GM18520 (cell line): ENCODE results near the gene NPM1.

Source experiments
- ATAC-seq: cut with Tn5 transposase; IDR thresholded peaks from one replicate; pipeline ENCODE4 v1.9.1; 2021; ENCODE audit not compliant: unreplicated experiment

NPM1 gene

DNA sequence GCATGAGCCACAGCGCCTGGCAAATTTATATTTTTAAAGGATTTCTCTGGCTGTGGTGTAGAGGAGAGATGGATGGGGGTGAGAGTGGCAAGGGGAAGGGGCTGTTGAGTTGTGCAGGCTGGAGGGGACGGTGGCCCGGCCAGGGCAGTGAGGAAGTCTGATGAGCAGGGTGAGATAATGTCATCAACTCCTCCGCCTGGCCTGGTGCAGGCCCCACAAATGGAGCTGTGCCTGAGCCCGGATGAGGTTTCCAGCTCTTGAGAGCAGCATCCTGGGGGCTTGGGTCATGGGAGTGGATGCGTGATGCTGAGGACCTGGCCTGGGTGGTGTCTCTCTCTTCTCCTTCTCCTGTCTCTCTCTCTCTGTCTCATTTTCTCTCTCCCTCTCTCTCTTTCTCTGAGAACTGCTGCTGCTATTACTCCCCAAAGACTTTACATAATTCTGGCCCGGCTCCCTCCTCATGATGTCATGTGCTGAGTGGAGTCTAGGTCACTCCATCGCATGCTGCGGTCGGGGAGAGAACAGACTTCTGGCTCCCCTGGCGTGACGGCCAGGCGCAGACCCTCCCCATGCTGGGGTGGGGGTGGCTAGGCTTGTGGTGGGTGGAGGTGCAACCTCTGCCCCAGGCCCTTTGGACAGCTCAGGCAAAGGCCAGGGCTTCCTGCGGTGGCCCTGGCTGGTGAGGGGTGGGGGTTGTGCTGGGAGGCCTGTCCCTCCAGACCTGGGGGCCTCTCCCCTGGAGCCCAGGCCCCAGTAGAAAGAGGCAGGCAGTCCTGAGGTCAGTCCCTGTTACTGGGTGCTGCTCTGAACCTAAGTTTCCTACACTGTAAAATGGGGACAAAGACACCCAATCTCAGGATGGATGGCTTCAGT lies 58.2 kb downstream of the NPM1 start:
- no peak for ATAC-seq

DNA sequence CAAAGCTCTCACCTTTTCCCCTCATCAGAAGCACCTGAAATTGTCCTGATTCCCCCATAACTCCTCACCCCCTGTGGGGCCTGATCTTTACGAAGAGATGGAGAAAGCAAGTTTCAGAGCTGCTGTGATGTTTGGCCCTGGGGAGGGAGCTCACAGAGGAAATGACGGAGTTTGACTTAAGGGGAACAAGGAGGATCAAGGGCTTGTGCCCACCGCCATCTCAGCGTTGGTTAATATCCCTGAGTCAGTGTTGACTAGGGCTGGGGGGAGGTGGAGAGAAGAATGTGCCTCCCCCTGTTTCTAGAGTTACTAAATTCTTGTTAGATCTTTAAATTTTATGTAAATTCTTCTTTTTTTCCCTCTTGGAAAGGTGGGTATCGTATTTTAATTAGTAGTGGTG lies 59.6 kb downstream of the NPM1 start:
- ATAC-seq = no peak

GRCh38 chr5:171449426-171449825 lies 61.8 kb downstream of the NPM1 start:
- ATAC-seq = no peak

DNA sequence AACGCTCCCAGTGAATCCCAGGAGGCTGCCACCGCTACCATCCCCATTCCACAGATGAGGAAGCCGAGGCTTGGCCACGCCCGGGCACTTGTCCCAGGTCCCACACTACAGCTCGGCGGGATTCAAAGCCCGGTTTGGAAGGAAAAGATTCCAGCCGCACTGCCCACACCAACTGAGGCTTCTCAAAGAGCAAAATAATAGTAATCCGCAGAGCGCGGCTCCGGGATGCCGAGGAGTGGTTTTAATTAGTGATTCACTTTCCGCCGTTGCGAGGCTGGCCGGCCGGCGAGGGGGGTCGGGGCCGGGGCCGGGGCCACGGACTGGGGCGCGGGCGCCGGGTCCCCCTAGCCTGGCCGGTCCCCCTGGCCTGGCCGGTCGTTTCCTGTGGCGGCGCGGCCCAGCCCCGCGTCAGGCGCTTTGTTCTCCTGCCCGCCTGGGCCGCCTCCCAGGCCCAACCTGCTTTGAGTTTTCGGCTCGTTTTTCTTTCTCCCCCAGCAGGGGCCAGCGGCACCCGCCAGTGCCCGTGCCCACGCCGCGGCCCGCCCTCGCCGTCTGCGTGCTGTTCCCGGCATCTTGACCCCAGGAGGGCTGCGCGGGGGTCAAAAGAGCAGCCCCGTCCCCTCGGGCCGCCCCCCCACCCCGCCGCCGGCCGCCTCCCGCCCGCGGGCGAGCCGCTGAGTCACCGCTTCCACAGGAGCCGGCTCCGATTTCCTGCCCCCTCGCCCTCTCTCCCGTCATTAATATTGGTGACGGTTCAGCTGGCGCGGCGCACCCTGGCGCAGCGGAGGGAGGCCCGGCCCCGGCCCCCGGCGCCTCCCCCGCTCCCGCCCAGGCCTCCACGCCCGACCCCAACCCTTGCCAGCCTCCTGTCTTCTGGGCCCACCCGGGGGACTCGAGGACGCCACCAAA lies 63.0 kb downstream of the NPM1 start:
- ATAC-seq = no peak

DNA sequence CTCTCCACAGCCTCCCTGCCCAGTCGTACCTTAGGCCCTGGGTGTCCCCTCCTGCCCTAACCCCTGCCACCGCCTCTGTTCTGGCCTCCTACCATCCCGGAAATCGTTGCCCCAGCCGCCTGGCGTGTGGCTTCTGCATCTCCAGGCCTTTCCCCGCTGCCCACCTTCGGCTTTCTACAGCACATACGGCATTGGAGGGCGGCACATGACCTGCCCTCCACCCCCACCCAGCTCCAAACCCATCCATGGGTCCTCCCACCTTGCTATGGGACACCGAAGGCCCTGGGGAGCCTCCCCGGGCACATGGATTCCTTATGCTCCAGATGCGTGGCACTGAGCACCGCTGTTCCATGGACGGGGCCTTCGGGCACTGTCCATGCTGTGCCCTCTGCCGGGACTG lies 63.8 kb downstream of the NPM1 start:
- no peak for ATAC-seq

- ATAC-seq = no peak
These were observed 65.5 kb downstream of the NPM1 start for GRCh38 chr5:171453056-171453725.

DNA sequence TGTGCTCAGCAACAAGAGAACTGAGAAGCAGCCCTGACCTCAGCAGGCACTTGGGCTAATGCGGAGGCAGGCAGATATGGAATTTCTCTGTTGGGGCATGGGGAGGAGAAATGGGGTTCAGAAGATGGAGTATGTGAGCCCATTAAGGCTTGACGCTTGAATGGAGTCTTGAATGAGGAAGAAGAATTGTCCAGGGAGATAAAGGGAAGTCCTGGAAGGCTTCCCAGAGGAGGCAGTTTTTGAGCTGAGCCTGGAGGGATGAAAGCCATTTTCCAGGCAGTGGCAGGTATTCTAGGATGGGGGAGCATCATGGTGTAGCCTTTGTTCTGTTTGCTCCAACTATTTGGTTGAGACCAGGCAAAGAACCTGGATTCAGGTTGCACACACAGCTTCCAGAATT lies 66.3 kb downstream of the NPM1 start:
- no peak for ATAC-seq

DNA sequence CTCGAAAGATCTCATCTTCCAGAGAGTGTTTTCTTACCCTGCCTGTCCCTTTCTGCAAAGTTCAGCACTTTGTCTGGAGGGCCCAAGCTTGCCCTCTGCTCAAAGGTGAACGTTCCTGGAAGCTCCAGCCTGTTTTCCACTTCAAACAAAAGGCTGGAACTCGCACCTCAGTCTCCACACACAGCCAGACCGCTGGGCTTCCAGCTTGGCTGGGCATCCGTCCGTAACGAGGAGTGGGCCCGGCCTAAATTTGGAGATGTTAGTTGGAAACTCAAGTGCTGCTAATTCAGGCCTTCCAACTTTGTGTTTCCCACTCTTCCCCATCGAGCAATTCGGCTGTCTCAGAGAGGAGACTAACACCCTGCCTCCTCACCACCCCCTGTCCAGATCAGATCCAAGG lies 66.9 kb downstream of the NPM1 start:
- ATAC-seq = no peak

GRCh38 chr5:171455522-171455921 lies 67.9 kb downstream of the NPM1 start:
- no peak for ATAC-seq

GRCh38 chr5:171457208-171457981 lies 69.7 kb downstream of the NPM1 start:
- no peak for ATAC-seq

DNA sequence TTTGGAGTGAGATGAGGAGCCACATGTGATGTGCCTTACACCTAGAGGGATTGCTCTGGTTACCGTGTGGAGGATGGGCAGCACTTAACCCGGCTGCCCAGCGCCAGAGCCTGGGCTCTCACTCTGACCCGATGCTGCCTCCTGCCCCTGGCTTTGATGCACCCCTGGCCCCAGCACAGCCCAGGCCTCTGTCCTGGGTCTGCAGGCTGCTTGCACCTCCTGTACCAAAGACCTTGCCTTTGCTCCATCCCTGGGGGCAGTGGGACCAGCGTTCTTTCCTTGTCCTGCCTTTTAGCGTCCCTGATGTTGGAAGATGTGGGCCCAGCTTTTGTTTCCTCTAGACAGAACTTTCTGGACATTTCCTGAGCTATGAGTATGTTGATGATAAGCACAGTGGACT lies 72.2 kb downstream of the NPM1 start:
- ATAC-seq = no peak
